GM13976 (cell line): ENCODE measurements around the gene SPARCL1.

Source experiments
- DNase-seq: peaks from one replicate; pipeline ENCODE4 v3.0.0; 2012; ENCODE audit warnings: low spot score
- in situ Hi-C: fragments of 300-500 bp; cut with MboI; formaldehyde crosslinking; loops from one replicate; pipeline ENCODE4 v1.12.0; 2022; ENCODE audit warnings: low sequenced_read_pairs, mixed read lengths, inconsistent platforms; ENCODE audit not compliant: unreplicated experiment
- TF ChIP-seq, protein P1 (sequence below): IDR thresholded peaks from 2 replicates; pipeline ENCODE4 v1.5.1; 2012; ENCODE audit warnings: borderline replicate concordance, mild to moderate bottlenecking; ENCODE audit not compliant: insufficient read depth; ENCODE audit errors: extremely low read depth, missing control alignments, control extremely low read depth

Gene SPARCL1

DNA sequence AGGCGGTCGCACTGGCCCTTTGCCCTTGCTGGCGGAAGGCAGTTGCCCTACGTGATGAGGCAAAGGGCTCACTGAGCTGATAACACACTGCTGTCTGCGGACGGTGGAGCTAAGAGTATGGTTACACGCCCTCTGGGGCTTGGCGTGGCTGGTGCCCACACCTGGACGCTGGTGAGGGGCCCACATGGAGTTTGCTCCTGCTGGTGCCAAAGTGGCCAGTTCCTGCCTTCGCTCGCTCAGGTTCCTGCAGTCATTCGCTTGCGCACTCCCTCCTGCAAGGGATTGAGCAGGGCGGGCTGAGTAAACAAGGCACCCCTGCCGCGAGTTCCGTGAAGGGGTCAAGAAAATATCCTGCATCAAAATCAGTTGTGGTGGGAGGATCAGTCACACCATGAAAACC is 18.4 kb downstream of the SPARCL1 start:
- DNase-seq: no peak
- TF ChIP-seq, protein P1, sequence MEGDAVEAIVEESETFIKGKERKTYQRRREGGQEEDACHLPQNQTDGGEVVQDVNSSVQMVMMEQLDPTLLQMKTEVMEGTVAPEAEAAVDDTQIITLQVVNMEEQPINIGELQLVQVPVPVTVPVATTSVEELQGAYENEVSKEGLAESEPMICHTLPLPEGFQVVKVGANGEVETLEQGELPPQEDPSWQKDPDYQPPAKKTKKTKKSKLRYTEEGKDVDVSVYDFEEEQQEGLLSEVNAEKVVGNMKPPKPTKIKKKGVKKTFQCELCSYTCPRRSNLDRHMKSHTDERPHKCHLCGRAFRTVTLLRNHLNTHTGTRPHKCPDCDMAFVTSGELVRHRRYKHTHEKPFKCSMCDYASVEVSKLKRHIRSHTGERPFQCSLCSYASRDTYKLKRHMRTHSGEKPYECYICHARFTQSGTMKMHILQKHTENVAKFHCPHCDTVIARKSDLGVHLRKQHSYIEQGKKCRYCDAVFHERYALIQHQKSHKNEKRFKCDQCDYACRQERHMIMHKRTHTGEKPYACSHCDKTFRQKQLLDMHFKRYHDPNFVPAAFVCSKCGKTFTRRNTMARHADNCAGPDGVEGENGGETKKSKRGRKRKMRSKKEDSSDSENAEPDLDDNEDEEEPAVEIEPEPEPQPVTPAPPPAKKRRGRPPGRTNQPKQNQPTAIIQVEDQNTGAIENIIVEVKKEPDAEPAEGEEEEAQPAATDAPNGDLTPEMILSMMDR: no peak
- in situ Hi-C loops: no loop called here

DNA sequence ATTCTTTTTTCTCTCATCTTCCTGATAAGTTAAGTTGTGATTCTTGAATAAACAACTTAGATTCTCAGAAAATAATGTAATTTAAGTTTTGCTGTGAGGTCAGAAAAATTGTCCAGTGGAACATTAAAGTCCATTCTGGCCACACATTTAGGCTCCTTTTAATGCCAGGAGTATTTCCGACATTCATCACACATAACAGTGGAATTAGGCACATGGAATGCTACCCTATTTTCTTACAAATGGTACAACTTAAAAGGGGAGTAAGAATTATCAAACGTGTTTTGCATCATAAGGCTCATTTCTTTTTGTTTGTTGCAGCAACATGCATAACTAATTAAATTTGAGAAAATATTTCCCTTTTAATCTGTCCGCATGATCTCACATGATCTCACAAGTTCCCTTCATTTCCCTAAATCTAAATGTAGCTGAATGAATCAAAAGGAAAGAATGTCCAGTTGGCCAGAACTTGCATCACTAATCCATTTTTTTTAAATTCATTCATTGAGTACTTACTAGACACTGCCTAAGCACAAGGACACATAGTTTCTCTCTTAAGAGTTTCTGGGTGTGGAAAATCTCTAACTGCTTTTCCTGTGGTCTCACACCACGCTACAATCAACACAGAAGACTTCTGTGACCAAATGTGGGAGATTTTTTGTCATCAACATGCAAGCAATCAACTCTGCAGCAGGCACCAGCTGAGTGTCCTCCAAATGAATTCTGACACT is 22.0 kb downstream of the SPARCL1 start:
- in situ Hi-C loops: no loop called here
- no peak for DNase-seq
- TF ChIP-seq, protein P1: no peak

DNA sequence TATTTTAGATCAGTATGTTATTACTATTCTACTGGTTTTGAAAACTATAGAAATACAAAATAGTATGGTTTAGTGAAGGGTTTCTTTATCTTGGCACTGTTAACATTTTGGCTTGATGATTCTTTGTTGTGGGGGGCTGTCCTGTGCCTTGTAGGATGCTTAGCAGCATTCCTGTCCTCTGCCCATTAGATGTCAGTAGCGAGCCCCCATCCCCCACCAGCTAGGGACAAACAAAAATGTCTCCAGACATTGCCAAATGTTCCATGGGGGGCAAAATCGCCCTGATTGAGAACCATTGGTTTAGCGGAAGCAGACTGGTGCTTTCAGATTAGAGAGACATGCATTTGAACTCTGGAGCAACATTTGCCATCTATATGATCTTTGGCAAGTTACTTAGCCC is 23.3 kb downstream of the SPARCL1 start:
- TF ChIP-seq, protein P1: peak; percentile 33
- no peak for DNase-seq
- in situ Hi-C loops: no loop called here

DNA sequence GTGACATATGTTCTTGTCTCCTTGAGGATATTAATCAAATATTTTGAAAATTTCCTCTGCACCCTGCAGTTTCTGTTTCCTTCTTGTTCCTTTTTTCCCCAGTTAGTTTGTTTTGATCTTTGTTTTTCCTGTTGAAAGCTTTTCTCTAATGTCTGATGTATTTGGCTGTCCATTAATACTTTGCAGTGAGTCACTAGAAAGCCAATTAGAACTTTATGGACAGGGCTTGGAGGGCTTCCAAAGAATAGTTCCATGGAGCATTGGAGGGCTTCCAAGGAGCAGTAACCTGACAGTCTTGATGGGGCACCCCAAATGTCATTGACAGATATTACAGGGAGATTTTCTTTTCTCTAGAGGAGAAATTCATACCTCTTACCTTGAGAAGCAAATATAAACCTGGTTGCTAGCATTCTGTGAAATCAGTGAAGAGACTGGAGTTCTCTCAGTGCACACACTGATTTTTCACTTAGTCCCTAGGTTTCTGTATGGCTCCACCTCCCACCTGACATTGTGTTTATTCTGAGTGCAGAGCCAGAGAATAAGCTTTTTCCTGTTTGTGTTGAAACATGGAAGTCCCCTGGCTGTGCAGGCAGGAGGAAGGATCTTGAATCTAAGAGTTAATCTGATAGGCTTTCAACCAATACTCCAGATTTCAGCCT is 26.5 kb downstream of the SPARCL1 start:
- in situ Hi-C loops: no loop called here
- no peak for DNase-seq
- TF ChIP-seq, protein P1: no peak

DNA sequence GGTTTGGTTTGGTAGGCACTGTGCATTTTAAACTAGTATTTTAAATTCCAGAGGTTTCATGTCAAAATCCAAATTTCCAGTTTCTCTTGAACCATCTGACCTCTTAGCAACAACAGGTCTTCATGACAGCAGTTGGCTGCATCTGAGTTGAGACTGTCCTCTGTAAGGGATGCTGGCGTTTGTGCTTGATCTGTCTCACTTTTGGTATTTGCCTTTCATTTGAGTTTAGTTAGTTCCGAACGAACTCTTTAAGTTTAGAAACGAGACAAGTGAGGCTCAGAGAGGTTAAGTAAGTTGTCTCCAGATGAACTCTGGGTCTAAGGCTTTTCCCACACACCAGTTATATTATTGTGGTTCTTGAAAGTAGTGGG is 29.1 kb downstream of the SPARCL1 start:
- TF ChIP-seq, protein P1: no peak
- DNase-seq: peak; percentile 23
- in situ Hi-C loops: no loop called here

DNA sequence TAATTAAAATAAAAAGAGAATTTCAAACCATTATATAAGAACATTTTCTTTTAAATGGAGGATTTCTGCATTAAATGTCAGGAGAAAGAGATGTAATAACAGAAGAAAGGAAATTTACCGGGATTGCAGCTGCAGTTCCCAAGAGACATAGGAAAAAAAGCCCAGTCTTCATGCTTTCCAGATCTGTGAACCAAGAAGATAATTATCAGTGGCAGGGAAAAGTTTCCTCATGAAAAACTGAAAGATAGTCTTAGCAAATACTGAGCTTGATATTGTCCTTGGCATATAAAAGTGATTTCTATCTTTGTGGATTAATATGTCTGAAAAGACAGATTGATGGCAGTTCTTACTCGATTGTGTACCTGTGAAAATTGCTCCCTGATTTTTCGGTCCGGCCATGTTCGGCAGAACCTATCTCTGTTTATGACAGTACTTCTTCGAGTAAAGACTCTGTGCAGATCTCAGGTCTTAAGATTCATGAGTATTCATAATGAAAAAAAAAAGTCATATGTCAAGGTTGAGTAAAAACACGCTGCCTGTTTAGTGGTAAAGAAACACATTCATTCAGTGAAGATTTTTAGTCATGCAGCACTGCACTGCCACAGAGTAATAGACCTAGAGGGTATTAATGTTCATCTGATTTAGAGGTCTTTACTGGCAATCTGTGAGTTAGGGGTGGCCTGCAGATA is 29.6 kb downstream of the SPARCL1 start:
- TF ChIP-seq, protein P1: no peak
- in situ Hi-C loops: no loop called here
- DNase-seq: peak; percentile 39
